ENCODE results near the gene FCN3.
A peak's percentile ranks its signal among the peaks of the same experiment; 100 is the strongest.

The FCN3 gene

GRCh38 chr1:27358038-27358927, 16.3 kb downstream of the FCN3 start:
- DNase-seq (ENCODE audit: low spot score), result no peak

DNA sequence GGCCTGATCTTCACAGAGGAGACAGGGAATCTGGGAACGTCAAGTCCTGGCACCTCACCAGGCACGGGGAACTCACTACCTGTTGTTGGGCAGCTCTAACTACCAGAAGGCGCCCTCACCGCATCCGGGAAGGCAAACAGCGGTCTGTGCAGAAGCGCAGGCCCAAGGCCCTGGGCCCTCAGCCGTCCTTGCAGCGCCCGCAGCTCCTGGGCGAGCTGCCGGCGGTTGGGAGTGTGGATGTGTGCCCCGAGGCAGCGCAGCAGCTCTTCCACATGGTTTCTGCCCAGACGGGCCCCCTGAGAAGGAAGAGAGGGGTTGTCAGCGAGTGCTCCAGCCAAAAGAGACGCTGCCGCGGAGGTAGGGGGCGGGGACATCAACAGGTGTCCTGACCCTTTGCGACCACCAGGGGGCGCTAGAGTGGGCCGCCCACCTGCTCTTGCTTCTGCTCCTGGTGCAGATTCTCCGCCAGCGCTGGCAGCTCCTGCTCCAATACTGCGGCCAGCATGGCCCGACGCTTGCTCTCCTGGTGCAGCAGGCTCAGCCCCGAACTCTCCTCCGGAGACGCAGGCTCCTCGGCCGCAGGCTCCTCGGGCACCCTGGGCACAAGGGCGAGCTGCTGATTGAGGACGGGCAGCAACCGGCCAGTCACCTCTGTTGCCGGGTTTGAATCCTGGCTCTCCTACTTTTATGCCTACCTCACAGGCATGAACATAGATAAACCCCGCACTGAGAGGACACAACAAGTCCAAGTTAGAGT, 17.2 kb downstream of the FCN3 start:
- peak; percentile 55 for DNase-seq (ENCODE audit: low spot score)

DNA sequence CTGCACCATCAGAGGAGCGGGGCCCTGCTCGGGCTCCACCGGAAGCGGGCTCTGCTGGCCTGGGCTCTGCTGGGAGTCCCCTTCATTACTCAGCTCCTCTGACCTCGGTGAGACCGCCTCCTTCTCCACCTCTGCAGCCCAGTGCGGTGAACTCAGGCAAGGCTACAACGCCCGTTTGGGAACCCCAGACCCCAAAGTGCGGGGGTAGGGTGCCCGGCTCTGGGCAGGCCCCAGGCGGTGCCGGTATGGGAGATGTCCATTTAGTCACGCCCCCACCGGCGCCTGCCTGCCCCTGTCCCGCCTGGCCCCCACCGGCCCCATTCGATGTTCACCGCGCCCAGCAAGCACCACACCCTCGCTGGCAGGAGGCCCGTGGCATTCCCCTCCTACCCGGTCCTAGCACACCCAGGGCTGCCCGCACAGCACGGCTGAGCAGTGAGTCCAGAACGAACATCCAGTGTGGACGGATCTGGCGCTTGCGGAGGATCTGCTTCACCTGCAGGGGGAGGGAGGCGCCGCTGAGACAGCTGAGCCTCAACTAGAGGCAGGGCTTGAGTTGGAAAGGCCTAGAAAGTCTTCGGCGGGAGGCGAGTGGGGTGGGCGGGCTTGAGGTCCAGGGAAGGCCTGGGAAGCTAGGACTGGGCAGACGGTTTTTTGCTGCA, 17.9 kb downstream of the FCN3 start:
- DNase-seq (ENCODE audit: low spot score), result no peak

- no peak for DNase-seq (ENCODE audit: low spot score)
Observed at GRCh38 chr1:27356277-27356618, 18.4 kb downstream of the FCN3 start.

DNA sequence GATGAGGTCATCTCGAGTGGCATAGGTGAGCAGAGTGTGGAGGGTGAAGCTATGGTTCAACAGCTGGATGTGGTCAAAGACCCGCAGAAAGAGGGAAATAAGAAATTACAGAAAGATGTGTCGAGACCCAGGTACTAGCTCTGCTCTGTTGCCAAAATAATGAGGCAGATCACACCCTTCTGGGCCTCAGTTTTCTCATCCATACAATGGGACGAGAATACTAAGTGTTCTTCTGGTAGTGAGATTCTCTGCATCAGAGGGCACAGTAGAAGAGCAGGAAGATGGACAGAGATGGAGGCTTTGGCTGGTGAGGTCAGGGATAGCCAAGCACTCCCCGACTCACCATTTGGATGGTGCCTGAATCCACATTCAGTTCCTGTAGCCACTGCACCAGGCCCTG, 18.9 kb downstream of the FCN3 start:
- no peak for DNase-seq (ENCODE audit: low spot score)

GRCh38 chr1:27353629-27354028, 21.0 kb downstream of the FCN3 start:
- no peak for DNase-seq (ENCODE audit: low spot score)

GRCh38 chr1:27353166-27353565, 21.5 kb downstream of the FCN3 start:
- DNase-seq (ENCODE audit: low spot score), result no peak

DNA sequence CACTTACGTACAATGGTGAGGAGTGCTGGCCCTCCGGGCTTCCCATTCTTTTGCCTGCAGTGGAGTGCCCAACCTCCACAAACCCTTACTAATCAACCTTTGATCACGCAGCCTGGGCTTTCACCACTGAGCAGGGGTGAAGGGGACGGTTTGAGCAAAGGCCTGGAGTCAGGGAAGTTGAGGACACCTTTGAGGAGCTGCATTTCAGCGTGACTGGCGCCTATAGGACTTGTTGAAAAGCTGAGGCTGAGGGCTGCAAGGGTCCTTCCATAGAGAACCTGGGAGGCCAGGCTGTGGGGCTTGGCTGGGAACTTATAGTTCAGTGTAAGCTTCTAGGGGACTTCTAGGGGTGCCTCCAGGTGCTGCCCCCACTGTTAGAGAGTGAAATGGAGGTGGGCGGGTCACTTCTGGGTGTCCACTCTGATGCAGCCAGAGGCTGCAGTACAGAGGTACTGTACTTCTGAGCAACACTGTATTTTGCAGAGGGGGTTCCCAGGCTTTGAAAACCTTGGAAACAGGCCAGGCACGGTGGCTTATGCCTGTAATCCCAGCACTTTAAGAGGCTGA, 23.0 kb downstream of the FCN3 start:
- DNase-seq (ENCODE audit: low spot score), result no peak

DNA sequence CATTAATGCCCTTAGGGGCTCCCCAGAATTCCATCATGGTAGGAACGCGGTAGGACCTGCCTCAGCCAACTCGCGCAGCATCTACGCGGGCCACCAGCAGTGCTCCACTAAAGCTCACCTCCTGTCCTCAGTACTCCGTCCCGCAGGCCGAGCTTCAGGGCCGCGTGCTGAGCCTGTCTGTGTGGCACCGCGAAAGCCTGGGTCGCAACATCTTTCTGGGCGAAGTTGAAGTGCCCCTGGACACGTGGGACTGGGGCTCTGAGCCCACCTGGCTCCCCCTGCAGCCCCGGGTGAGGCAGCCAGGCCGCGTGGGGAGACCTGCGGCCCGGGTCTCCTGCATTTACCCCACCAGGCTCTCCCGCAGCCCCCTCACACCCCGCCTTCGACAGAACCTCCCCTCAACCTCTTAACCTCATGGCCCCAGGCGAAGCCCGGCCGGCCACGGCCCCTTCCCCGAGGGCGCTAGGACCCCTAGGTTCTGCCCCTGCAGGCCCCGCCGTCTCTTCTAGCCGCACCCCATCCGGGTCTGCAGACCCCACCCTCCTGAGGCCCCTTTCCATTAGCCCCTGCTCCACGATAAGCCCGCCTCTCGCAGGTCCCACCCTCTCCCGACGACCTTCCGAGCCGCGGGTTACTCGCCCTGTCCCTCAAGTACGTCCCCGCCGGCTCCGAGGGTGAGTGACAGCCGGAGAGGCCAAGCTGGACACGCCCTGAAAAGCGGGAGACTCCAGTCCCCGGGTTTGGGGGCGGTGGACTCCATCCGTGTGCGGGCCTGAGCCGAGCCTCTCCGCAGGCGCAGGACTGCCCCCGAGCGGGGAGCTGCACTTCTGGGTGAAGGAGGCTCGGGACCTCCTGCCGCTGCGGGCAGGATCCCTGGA, 23.7 kb downstream of the FCN3 start:
- DNase-seq (ENCODE audit: low spot score), result no peak

DNA sequence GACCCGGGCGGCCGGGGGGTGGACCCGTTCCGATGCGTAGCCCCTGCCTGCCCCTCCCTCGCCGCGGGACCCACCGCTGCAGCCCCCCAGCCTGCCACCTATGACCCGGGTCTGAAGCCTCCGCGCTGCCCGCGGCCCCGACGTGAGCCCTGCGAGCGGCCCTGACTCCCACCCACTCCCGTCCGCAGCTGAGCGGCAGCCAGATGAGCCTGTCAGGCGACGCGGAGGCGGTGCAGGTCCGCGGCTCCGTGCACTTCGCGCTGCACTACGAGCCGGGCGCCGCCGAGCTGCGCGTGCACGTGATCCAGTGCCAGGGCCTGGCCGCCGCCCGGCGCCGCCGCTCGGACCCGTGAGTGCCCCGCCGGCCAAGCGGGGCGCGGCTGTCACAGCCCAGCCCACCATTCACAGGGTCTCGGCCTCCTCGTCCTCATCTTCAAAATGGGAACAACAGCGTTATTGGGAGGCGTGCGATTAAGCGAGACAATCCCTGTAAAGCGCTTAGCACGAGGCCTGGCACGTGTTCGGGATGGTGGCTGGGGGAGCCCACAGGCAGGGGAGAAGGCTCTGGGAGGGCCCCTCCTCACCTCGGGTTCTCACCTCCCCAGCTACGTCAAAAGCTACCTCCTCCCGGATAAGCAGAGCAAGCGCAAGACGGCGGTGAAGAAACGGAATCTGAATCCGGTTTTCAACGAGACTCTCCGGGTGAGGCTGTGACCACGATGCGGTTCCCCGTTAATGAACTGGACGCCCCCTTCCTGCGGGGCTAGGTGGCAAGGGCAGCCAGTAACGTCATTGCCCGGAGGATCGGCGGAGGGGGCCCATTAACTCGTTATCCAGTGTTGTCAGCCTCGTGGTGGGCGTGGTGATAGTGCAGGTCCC, 24.6 kb downstream of the FCN3 start:
- DNase-seq (ENCODE audit: low spot score), result peak; percentile 46

DNA sequence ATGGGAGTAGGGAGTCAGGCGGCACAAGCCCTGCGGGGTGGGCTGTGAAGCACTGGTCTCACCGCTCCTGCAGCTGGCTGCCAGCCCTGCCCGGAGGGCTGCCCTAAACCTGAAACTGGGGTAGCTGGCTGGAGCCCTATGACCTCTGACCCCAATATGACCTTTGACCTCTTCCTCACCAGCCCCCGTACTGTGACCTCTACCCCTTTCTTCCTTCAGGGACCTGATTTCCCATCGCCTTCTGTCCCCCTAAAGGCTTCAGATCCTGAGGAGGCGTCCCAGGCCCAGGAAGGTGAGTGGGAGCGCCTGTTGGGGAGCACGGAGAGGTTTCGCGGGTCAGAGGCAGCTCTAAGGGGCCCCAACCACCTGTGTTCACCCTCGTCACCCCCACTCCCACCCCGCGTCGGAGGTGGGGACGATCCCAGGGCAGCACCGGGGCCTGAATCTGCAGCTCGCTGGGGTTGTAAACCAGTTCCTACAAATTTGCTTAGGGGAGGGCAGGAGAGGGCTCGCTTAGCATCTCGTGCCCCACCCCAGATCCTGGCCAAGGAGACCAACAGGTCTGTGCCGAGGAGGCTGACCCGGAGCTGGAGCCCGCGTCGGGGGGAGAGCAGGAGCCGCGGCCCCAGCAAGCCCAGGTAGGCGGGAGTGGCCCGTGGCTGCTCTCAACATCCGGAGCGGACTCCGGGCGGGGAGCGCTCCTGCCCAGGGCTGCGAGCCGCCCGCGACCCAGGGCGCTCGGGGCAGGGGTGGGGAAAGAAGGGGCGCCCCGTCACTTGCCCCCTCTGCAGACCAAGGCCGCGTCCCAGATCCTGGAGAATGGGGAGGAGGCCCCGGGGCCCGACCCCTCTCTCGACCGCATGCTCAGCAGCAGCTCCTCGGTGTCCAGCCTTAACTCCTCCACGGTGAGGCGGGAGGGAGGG, 25.5 kb downstream of the FCN3 start:
- DNase-seq (ENCODE audit: low spot score), result no peak

DNA sequence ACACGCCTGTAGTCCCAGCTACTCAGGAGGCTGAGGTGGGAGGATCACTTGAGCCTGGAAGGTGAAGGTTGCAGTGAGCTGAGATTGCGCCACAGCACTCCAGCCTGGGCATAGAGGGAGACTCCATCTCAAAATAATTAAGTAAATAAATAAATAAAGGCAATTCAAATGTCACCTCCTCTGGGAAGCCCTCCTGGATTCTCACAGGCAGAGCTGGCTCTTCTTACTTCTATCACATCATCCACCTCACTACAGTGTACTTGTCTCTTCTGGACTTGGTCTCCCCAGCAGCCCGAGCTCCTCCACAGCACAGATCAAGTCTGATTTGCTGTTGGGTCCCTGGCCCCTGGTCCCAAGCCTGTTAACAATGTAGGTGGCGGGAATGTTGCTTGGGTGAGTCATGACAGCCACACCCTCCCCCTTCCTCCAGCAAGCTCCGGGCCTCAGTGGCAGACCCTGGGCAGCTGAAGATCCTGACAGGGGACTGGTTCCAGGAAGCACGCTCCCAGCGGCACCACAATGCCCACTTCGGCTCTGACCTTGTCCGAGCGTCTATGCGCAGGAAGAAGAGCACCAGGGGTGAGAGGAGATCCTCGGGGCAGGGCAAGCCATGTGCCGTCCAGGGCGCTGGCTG, 27.5 kb downstream of the FCN3 start:
- DNase-seq (ENCODE audit: low spot score), result no peak

GRCh38 chr1:27346357-27346756, 28.3 kb downstream of the FCN3 start:
- no peak for DNase-seq (ENCODE audit: low spot score)

DNA sequence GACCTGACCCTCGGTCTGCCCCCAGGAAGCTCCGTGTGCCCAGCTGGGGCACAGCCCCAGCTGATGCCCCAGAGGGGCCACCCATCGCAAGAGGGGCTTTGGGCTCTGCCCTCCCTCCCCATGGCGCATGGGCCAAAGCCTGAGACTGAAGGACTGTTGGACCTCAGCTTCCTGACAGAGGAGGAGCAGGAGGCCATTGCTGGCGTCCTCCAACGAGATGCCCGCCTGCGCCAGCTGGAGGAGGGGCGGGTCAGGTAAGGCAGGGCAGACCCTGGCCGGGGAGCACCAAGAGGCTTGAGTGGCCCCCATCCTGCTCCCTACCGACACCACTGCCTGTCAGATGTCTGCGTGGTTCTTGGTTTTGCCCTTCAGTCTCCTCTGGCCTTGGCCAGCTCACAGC, 29.4 kb downstream of the FCN3 start:
- no peak for DNase-seq (ENCODE audit: low spot score)

- no peak for DNase-seq (ENCODE audit: low spot score)
Observed at GRCh38 chr1:27343639-27344025, 31.0 kb downstream of the FCN3 start.

DNA sequence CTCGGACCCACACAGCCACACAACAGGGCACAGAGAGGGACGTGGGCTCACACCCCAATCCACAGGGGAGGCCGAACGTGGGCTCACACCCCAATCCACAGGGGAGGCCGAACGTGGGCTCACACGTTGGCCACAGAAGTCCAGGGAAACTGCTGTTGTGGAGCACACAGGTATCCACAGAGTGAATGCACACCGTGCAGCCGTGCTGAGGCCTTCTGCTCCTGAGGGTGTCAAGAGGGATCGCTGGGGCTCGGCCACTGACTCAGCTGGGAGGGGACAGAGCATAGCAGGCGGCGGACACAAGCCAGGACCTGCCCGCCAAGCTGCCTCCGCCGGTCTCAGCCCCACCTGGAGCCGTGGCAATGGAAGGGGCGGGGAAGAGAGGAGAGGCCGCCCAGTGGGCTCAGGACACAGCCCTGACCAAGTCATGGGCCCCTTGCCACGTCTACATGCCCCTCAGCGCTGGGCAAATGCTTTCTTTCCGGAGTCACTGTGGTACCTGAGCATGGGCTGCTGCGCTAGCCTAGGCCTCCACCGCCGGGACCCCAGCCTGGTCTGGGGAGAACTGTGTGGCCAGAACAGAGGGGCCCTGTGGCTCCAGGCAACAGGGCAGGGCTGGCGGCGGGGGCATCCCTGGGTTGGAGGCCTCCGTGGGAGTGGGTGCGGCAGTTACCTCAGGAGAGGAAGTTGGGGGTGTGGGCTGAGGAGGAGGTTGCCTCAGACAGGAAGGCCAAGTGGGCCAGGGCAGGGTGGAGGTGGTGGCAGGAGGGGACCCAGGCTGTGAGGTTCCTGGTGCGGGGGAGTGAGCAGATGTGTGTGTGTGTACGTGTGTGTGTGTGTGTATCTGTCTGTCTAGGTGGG, 31.6 kb downstream of the FCN3 start:
- no peak for DNase-seq (ENCODE audit: low spot score)

- DNase-seq (ENCODE audit: low spot score), result no peak
Observed at GRCh38 chr1:27342391-27342777, 32.2 kb downstream of the FCN3 start.
